ENCODE results near the gene KCNA3.

DNA sequence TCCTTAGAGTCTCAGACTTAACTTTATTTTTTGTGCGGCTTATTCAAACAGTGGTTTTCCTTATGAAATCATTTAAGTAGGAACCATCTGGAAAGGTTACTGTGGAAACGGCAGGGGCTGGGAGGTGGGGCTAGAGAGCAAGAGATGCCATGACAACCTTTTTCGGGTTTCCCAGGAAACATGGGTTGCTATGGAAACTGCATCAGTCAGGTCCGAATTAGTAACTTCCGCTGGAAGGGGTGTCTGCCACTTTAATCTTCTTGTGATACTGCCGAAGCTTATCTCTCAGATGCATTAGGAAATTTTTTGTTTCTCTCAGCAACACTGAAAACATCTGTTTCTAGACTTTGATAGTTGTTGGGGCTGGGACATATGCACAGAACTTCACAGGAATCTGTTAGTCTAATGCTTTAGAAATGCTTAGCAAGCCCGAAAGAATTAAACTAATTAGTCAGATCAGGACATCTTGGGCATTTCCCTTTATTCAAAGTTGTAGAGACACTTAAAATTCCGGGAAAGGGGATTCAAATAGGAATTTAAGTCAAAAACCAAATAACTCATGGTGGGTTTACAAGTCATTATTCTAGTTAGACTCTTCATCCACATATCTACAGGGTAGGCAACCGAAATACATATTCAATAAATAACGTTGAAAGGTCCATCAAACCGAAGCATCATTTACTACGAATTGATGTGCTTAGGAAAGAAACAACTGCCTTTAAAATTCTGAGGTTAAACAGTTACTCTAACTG, 2.6 kb downstream of the KCNA3 start:
- TF ChIP-seq CTCF (IDR thresholded peaks at IDR 0.05 in 8 of 11, conservative IDR thresholded peaks at IDR 0.05 in 3 of 11) (no peak), POLR2A (IDR thresholded peaks at IDR 0.05) (no peak)

Data from spleen (tissue), 7 donors.